ENCODE data around the gene PCDHGB5.
"Not testable (repeated sequence)": the region's sequence is repeated elsewhere in the genome, so short reads cannot be mapped to it uniquely, and the experiment has no call there.

PCDHGB5 gene

DNA sequence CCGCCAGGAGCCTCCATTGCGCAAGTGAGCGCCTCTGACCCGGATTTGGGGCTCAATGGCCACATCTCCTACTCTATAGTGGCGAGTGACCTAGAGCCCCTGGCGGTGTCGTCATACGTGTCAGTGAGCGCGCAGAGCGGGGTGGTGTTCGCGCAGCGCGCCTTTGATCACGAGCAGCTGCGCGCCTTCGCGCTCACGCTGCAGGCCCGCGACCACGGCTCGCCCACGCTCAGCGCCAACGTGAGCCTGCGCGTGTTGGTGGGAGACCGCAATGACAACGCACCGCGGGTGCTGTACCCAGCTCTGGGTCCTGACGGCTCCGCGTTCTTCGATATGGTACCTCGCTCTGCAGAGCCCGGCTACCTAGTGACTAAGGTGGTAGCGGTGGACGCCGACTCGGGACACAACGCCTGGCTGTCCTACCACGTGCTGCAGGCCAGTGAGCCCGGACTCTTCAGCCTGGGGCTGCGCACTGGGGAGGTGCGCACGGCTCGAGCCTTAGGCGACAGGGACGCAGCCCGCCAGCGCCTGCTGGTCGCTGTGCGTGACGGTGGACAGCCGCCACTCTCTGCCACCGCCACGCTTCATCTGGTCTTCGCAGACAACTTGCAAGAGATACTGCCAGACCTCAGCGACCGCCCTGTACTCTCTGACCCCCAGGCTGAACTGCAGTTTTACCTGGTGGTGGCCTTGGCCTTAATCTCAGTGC, 12.0 kb downstream of the PCDHGB5 start:
- TF ChIP-seq, protein P1, sequence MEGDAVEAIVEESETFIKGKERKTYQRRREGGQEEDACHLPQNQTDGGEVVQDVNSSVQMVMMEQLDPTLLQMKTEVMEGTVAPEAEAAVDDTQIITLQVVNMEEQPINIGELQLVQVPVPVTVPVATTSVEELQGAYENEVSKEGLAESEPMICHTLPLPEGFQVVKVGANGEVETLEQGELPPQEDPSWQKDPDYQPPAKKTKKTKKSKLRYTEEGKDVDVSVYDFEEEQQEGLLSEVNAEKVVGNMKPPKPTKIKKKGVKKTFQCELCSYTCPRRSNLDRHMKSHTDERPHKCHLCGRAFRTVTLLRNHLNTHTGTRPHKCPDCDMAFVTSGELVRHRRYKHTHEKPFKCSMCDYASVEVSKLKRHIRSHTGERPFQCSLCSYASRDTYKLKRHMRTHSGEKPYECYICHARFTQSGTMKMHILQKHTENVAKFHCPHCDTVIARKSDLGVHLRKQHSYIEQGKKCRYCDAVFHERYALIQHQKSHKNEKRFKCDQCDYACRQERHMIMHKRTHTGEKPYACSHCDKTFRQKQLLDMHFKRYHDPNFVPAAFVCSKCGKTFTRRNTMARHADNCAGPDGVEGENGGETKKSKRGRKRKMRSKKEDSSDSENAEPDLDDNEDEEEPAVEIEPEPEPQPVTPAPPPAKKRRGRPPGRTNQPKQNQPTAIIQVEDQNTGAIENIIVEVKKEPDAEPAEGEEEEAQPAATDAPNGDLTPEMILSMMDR (IDR thresholded peaks at IDR 0.05; ENCODE audit: low read depth, low read length) = no peak
- no peak for TF ChIP-seq MYC (IDR thresholded peaks at IDR 0.05; ENCODE audit: low read depth, low read length)
- H3K4me3 ChIP-seq (ENCODE audit: low read depth, low read length) = no peak overlapping the region
- DNase-seq (ENCODE audit: low read depth) = no peak

DNA sequence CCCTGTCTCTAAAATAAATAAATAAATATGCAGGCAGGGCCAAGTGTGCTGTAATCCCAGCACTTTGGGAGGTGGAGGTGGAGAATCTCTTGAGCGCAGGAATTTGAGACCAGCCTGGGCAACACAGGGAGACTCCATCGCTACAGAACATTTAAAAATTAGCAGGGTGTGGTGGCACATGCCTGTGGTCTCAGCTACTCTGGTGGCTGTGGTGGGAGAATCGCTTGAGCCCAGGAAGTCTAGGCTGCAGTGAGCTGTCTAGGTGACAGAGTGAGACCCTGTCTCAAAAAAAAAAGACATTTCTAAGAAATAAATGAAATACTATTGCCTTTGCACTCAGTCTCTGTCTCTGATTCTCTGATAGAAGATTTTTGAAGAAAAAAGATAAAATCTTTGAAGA, 13.8 kb downstream of the PCDHGB5 start:
- DNase-seq (ENCODE audit: low read depth) = no peak
- TF ChIP-seq POLR2A (IDR thresholded peaks at IDR 0.05; ENCODE audit: extremely low read depth, insufficient read length) (no peak), MYC (IDR thresholded peaks at IDR 0.05; ENCODE audit: low read depth, low read length) (no peak)
- TF ChIP-seq, protein P1 (IDR thresholded peaks at IDR 0.05; ENCODE audit: low read depth, low read length) = no peak
- TF ChIP-seq, protein P2, sequence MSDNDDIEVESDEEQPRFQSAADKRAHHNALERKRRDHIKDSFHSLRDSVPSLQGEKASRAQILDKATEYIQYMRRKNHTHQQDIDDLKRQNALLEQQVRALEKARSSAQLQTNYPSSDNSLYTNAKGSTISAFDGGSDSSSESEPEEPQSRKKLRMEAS (IDR thresholded peaks at IDR 0.05; ENCODE audit: low read depth, low read length) = no peak
- H3K4me3 ChIP-seq (ENCODE audit: low read depth, low read length) = no peak overlapping the region

DNA sequence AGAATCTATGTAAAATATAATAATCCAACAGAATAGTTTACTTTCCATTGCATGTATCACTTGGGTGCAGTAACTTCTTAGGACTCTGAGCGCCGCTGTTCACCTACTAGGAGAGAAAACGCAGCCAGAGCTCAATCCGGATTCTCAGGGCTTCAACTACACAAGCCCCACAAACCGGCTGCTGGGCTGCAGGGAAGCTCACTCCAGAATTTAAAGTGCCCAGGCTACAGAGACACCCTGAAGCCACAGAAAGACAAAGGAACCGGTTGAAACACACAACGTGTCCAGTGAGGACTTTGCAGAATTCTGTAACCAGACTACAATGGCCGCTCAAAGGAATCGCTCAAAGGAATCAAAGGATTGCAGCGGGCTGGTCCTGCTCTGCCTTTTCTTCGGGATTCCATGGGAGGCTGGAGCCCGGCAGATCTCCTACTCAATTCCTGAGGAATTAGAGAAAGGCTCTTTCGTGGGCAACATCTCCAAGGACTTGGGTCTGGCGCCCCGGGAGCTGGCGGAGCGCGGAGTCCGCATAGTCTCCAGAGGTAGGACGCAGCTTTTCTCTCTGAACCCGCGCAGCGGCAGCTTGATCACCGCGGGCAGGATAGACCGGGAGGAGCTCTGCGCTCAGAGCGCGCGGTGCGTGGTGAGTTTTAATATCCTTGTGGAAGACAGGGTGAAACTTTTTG, 15.2 kb downstream of the PCDHGB5 start, which contains the start of gene PCDHGA10:
PCDHGA10 (plus strand) TSS at position 134 of the 686 bp plus-strand sequence; CDS start at position 323, 189 bp downstream.
- no peak for TF ChIP-seq POLR2A (IDR thresholded peaks at IDR 0.05; ENCODE audit: extremely low read depth, insufficient read length)
- TF ChIP-seq, protein P1 (IDR thresholded peaks at IDR 0.05; ENCODE audit: low read depth, low read length) = peak; percentile 85
- peak within 1 kb of the TSS; percentile 64 for H3K4me3 ChIP-seq (ENCODE audit: low read depth, low read length)
- DNase-seq (ENCODE audit: low read depth) = peak; percentile 82

DNA sequence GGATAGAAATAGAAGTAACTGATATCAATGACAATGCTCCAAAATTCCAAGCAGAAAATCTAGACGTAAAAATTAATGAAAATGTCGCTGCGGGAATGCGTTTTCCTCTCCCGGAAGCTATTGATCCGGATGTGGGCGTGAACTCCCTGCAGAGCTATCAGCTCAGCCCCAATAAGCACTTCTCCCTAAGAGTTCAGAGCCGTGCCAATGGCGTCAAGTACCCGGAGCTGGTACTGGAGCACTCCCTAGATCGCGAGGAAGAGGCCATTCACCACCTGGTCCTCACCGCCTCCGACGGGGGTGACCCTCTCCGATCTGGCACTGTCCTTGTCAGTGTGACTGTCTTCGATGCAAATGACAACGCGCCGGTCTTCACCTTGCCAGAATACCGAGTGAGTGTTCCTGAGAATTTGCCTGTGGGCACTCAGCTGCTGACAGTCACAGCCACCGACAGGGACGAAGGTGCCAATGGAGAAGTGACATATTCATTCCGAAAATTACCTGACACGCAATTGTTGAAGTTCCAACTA, 15.9 kb downstream of the PCDHGB5 start:
- TF ChIP-seq, protein P2 (IDR thresholded peaks at IDR 0.05; ENCODE audit: low read depth, low read length) = no peak
- no peak for TF ChIP-seq MYC (IDR thresholded peaks at IDR 0.05; ENCODE audit: low read depth, low read length)
- no peak for TF ChIP-seq POLR2A (IDR thresholded peaks at IDR 0.05; ENCODE audit: extremely low read depth, insufficient read length)
- TF ChIP-seq, protein P1 (IDR thresholded peaks at IDR 0.05; ENCODE audit: low read depth, low read length) = no peak
- H3K4me3 ChIP-seq (ENCODE audit: low read depth, low read length) = peak overlapping the region; percentile 64
- DNase-seq (ENCODE audit: low read depth) = no peak

DNA sequence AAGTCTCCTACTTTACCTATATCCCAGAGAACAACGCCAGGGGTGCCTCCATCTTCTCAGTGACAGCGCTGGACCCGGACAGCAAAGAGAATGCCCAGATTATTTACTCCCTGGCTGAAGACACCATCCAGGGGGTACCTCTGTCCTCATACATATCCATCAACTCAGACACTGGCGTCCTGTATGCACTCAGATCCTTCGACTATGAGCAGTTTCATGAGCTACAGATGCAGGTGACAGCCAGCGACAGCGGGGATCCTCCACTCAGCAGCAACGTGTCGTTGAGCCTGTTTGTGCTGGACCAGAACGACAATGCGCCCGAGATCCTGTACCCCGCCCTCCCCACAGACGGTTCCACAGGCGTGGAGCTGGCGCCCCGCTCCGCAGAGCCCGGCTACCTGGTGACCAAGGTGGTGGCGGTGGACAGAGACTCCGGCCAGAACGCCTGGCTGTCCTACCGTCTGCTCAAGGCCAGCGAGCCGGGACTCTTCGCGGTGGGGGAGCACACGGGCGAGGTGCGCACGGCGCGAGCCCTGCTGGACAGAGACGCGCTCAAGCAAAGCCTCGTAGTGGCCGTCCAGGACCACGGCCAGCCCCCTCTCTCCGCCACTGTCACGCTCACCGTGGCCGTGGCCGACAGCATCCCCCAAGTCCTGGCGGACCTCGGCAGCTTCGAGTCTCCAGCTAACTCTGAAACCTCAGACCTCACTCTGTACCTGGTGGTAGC, 17.0 kb downstream of the PCDHGB5 start:
- not testable (repeated sequence) for DNase-seq (ENCODE audit: low read depth); H3K4me3 ChIP-seq (ENCODE audit: low read depth, low read length)

DNA sequence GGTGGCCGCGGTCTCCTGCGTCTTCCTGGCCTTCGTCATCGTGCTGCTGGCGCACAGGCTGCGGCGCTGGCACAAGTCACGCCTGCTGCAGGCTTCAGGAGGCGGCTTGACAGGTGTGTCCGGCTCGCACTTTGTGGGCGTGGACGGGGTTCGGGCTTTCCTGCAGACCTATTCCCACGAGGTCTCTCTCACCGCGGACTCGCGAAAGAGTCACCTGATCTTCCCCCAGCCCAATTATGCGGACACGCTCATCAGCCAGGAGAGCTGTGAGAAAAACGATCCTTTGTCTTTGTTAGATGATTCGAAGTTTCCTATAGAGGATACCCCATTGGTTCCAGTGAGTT, 17.5 kb downstream of the PCDHGB5 start:
- not testable (repeated sequence) for H3K4me3 ChIP-seq (ENCODE audit: low read depth, low read length); DNase-seq (ENCODE audit: low read depth)

Data from NB4 (cell line).